Muscle of arm (tissue), 12 donors: ENCODE data around the gene SLC2A9. TPM values are rescaled to one million over a fixed set of nuclear protein-coding genes. Genes with fewer than 3 reads are reported as not detected.

ENCODE experiments used
- DNase-seq: peaks from one replicate; pipeline ENCODE4 v3.0.0-alpha.2; 2013
- polyA plus RNA-seq, 12 donors: library from polyadenylated mRNA; unstranded; fragments of 120-200 nt; gene quantifications; one replicate each; pipeline ENCODE4 v1.2.1, GENCODE V29; 2013; ENCODE audit not compliant: insufficient read length in 12 of 12

The SLC2A9 gene
- polyA plus RNA-seq, 12 donors: 3.6 to 7.0 (median 4.6) TPM; not detected in 2

GRCh38 chr4:9964879-9965278 is 56.4 kb downstream of the SLC2A9 start:
- DNase-seq: no peak

- no peak for DNase-seq
Observed at GRCh38 chr4:9963328-9963727, 58.0 kb downstream of the SLC2A9 start.

- no peak for DNase-seq
Observed at GRCh38 chr4:9962611-9963314, 58.5 kb downstream of the SLC2A9 start.

- no peak for DNase-seq
Observed at GRCh38 chr4:9954468-9954867, 66.8 kb downstream of the SLC2A9 start.

GRCh38 chr4:9953089-9953488 is 68.2 kb downstream of the SLC2A9 start:
- no peak for DNase-seq

- no peak for DNase-seq
Observed at GRCh38 chr4:9952415-9952950, 68.8 kb downstream of the SLC2A9 start.

GRCh38 chr4:9949573-9949972 is 71.7 kb downstream of the SLC2A9 start:
- DNase-seq: no peak

- DNase-seq: no peak
Observed at GRCh38 chr4:9947168-9948062, 73.9 kb downstream of the SLC2A9 start.

GRCh38 chr4:9946170-9946569 is 75.1 kb downstream of the SLC2A9 start:
- DNase-seq: no peak

GRCh38 chr4:9944431-9945425 is 76.6 kb downstream of the SLC2A9 start:
- no peak for DNase-seq

- no peak for DNase-seq
Observed at GRCh38 chr4:9943761-9944160, 77.5 kb downstream of the SLC2A9 start.

GRCh38 chr4:9942921-9943600 is 78.2 kb downstream of the SLC2A9 start:
- no peak for DNase-seq

GRCh38 chr4:9942139-9942538 is 79.2 kb downstream of the SLC2A9 start:
- no peak for DNase-seq

GRCh38 chr4:9940041-9940440 is 81.3 kb downstream of the SLC2A9 start:
- DNase-seq: no peak

- no peak for DNase-seq
Observed at GRCh38 chr4:9938933-9939332, 82.4 kb downstream of the SLC2A9 start.

GRCh38 chr4:9937078-9937477 is 84.2 kb downstream of the SLC2A9 start:
- no peak for DNase-seq

GRCh38 chr4:9936129-9936644 is 85.1 kb downstream of the SLC2A9 start:
- DNase-seq: no peak

GRCh38 chr4:9933956-9934355 is 87.3 kb downstream of the SLC2A9 start:
- no peak for DNase-seq

- no peak for DNase-seq
Observed at GRCh38 chr4:9933184-9933583, 88.1 kb downstream of the SLC2A9 start.

- no peak for DNase-seq
Observed at GRCh38 chr4:9932771-9933170, 88.5 kb downstream of the SLC2A9 start.

GRCh38 chr4:9931146-9931545 is 90.2 kb downstream of the SLC2A9 start:
- no peak for DNase-seq
